ENCODE data around the gene PPP1R1A. TPM values are rescaled to one million over a fixed set of nuclear protein-coding genes. Genes with fewer than 3 reads are reported as not detected.

PPP1R1A gene
- total and polyA plus RNA-seq, 10 donors: 0.09 to 2.1 (median 0.41) TPM; not detected in 6

DNA sequence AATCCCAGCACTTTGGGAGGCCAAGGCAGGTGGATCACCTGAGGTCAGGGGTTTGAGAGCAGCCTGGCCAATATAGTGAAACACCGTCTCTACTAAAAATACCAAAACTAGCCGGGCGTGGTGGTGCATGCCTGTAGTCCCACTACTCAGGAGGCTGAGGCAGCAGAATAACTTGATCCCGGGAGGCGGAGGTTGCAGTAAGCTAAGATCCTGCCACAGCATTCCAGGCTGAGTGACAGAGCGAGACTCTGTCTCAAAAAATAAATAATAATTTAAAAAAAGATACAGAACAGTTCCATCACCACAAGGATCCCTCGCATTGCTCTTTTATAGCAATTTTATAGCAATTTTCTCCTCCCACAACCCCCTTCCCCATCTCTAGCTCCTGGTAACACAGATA is 43.7 kb downstream of the PPP1R1A start:
- H3K9me3 ChIP-seq: no peaks in the 10 kb centered on the region
- intact Hi-C loops (cut with DNase I; ENCODE audit: low total_unique reads): no loop called here
- peaks cover 0 to 62% (median 47%) of the 10 kb centered on the region in 6 donors for H3K36me3 ChIP-seq
- WGBS, 5 donors: 91 to 98% (median 96%) methylated on average over 7 of the region's 7 CpGs
- H3K27me3 ChIP-seq (replicated peaks in 1 of 7): peaks cover 0 to 10% (median 0%) of the 10 kb centered on the region in 7 donors
- no peak overlapping the region for H3K27ac ChIP-seq
- H3K4me3 ChIP-seq: no peak overlapping the region
- no peak for TF ChIP-seq POLR2AphosphoS5 (IDR thresholded peaks at IDR 0.05)
- TF ChIP-seq, protein P1, sequence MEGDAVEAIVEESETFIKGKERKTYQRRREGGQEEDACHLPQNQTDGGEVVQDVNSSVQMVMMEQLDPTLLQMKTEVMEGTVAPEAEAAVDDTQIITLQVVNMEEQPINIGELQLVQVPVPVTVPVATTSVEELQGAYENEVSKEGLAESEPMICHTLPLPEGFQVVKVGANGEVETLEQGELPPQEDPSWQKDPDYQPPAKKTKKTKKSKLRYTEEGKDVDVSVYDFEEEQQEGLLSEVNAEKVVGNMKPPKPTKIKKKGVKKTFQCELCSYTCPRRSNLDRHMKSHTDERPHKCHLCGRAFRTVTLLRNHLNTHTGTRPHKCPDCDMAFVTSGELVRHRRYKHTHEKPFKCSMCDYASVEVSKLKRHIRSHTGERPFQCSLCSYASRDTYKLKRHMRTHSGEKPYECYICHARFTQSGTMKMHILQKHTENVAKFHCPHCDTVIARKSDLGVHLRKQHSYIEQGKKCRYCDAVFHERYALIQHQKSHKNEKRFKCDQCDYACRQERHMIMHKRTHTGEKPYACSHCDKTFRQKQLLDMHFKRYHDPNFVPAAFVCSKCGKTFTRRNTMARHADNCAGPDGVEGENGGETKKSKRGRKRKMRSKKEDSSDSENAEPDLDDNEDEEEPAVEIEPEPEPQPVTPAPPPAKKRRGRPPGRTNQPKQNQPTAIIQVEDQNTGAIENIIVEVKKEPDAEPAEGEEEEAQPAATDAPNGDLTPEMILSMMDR (IDR thresholded peaks at IDR 0.05 in 8 of 11, conservative IDR thresholded peaks at IDR 0.05 in 3 of 11): no peak
- TF ChIP-seq POLR2A (IDR thresholded peaks at IDR 0.05): no peak
- peaks cover 0 to 11% (median 10%) of the 10 kb centered on the region in 6 donors for H3K4me1 ChIP-seq
- no peak for DNase-seq

DNA sequence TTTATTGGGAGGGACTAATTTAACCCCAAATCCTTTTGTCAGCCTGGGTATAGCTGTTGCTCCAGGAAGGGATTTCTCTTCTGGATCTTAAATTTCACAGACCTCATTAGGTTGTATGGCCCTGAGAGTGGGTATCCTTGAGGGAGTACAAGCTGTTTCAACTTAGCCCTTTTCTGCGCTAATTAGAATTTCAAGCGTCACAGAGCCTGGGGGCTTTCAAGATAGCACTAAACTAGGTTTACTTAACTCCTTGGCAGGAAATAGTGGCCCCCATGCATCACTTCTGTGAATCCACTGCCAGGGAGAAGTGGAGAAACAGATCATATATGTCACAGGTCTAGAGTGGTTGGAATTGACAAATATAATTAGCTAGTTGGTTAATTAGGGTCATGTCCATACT is 44.9 kb downstream of the PPP1R1A start:
- Histone ChIP-seq H3K4me1 (no peaks in the 10 kb centered on the region), H3K4me3 (no peak overlapping the region), H3K9me3 (no peaks in the 10 kb centered on the region), H3K27me3 (replicated peaks in 1 of 7) (no peaks in the 10 kb centered on the region), H3K36me3 (peaks cover 0 to 74% (median 58%) of the 10 kb centered on the region in 6 donors), H3K27ac (no peak overlapping the region)
- WGBS, 5 donors: 82 to 100% (median 89%) methylated on average over 2 of the region's 2 CpGs
- intact Hi-C loops (cut with DNase I; ENCODE audit: low total_unique reads): no loop called here
- DNase-seq: no peak
- TF ChIP-seq POLR2A (IDR thresholded peaks at IDR 0.05) (no peak), POLR2AphosphoS5 (IDR thresholded peaks at IDR 0.05) (no peak)
- TF ChIP-seq, protein P1 (IDR thresholded peaks at IDR 0.05 in 8 of 11, conservative IDR thresholded peaks at IDR 0.05 in 3 of 11): no peak

DNA sequence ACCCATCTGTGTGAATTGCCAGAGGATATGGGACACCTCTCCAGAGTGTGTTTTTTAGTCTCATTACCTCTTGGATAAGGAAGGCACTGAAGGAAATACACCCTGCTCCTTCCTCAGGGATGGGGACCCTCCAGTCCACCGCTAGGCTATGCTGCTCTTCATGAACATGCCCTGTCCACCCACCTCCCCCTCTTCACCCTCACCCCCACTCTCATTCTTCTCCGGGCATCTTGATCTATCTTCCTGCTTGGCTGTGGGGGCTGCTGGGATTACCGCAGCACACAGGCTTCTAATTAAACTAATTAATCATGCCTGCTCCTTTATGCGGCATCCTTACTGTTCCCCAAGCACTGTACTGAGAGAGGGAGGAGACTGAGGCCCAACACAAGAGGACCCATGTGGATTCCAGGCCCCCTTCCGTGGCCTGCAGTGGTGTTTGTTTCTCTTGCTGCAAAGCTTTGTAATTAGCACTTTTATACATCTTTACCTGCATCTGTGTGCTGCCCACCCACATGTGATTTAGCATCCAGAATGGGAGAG is 46.6 kb downstream of the PPP1R1A start:
- no peaks in the 10 kb centered on the region for H3K27me3 ChIP-seq (replicated peaks in 1 of 7)
- H3K9me3 ChIP-seq: no peaks in the 10 kb centered on the region
- intact Hi-C loops (cut with DNase I; ENCODE audit: low total_unique reads): no loop called here
- TF ChIP-seq POLR2A (IDR thresholded peaks at IDR 0.05): no peak
- TF ChIP-seq POLR2AphosphoS5 (IDR thresholded peaks at IDR 0.05): no peak
- TF ChIP-seq, protein P1 (IDR thresholded peaks at IDR 0.05 in 8 of 11, conservative IDR thresholded peaks at IDR 0.05 in 3 of 11): no peak
- 78 to 94% (median 83%) methylated on average over 5 of the region's 5 CpGs for WGBS, 5 donors
- DNase-seq: no peak
- H3K4me1 ChIP-seq: no peaks in the 10 kb centered on the region
- no peak overlapping the region for H3K4me3 ChIP-seq
- H3K36me3 ChIP-seq: peaks cover 0 to 91% (median 74%) of the 10 kb centered on the region in 6 donors
- H3K27ac ChIP-seq: no peak overlapping the region

DNA sequence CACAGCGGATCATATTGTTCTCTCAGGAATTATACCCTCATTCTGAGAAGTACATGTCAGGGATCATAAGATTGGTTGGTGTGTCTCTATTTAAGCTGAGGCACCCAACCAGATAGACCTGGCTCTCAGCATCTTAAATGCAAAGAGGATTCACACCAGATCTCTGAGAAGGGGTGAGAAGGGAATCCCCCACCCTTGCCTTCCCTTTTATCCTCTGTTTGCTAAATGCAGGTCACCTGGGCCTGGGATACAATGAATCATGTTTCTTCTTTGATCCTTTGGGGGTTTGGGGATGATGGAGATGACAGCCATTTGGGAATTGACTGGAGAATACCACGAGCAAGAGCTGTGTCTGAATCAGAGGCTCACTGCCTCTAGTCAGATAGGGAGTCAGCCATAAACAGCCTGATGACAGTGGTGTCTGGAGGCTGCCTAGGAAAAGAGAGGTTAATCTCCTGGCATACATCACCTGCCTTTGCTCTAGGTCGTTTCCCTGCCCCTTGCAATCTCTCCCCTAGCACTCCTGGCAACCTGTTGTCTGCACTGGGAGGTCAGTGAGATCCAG is 50.2 kb downstream of the PPP1R1A start:
- H3K4me1 ChIP-seq: no peaks in the 10 kb centered on the region
- H3K27me3 ChIP-seq (replicated peaks in 1 of 7): no peaks in the 10 kb centered on the region
- no peak for DNase-seq
- TF ChIP-seq, protein P1 (IDR thresholded peaks at IDR 0.05 in 8 of 11, conservative IDR thresholded peaks at IDR 0.05 in 3 of 11): no peak
- TF ChIP-seq POLR2AphosphoS5 (IDR thresholded peaks at IDR 0.05) (no peak), POLR2A (IDR thresholded peaks at IDR 0.05) (no peak)
- intact Hi-C loops (cut with DNase I; ENCODE audit: low total_unique reads): no loop called here
- no peak overlapping the region for H3K27ac ChIP-seq
- 71 to 86% (median 77%) methylated on average over 3 of the region's 3 CpGs for WGBS, 5 donors
- H3K36me3 ChIP-seq: peaks cover 0 to 100% (median 96%) of the 10 kb centered on the region in 6 donors
- no peak overlapping the region for H3K4me3 ChIP-seq
- H3K9me3 ChIP-seq: no peaks in the 10 kb centered on the region
